Loucy (cell line): ENCODE results near the gene GRID1.

Experiments
- EZH2phosphoT487 ChIP-seq: fragments of 200-600 bp; IDR thresholded peaks from 2 replicates; pipeline ENCODE4 v1.6.1; 2018; ENCODE audit warnings: antibody characterized with exemption, mild to moderate bottlenecking, moderate library complexity, borderline replicate concordance
- TF ChIP-seq, protein P1 (sequence below): fragments of 200-600 bp; sonication (generic); conservative IDR thresholded peaks from 2 replicates; pipeline ENCODE4 v1.5.1; 2014; ENCODE audit warnings: mild to moderate bottlenecking, antibody characterized with exemption, low read length

GRCh38 chr10:85993840-85994507 is 372.6 kb downstream of the GRID1 start:
- TF ChIP-seq, protein P1, sequence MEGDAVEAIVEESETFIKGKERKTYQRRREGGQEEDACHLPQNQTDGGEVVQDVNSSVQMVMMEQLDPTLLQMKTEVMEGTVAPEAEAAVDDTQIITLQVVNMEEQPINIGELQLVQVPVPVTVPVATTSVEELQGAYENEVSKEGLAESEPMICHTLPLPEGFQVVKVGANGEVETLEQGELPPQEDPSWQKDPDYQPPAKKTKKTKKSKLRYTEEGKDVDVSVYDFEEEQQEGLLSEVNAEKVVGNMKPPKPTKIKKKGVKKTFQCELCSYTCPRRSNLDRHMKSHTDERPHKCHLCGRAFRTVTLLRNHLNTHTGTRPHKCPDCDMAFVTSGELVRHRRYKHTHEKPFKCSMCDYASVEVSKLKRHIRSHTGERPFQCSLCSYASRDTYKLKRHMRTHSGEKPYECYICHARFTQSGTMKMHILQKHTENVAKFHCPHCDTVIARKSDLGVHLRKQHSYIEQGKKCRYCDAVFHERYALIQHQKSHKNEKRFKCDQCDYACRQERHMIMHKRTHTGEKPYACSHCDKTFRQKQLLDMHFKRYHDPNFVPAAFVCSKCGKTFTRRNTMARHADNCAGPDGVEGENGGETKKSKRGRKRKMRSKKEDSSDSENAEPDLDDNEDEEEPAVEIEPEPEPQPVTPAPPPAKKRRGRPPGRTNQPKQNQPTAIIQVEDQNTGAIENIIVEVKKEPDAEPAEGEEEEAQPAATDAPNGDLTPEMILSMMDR = no peak
- TF ChIP-seq EZH2phosphoT487 = no peak
